ENCODE data around the gene PRADC1. TPM values are rescaled to one million over a fixed set of nuclear protein-coding genes. Genes with fewer than 3 reads are reported as not detected.

PRADC1 gene
- total and polyA plus RNA-seq, 2 experiments from 2014 or later = 40.7 to 47.8 TPM

DNA sequence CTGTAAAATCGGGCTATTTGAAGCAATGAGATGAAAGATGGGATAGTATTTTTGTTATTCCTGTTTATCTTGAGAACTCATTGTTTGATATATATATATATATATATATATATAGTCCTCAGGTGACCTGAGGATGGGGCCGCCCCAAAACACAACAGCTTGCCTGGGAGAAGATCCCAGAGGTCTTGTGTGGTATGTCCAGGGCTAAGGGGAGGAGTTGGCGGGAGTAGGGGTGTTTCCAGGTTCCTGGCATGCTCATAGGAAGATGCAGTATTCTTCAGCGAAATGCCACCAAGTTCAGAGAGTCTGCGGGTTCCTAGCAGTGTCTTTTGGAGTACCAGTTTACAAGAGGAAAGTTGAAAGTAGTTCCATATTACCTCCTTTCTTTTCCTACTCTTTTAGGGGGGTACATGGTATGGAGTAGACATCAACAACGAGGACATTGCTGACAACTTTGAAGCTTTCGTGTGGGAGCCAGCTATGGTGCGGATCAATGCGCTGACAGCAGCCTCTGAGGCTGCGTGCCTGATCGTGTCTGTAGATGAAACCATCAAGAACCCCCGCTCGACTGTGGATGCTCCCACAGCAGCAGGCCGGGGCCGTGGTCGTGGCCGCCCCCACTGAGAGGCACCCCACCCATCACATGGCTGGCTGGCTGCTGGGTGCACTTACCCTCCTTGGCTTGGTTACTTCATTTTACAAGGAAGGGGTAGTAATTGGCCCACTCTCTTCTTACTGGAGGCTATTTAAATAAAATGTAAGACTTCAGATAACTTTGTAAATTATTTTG, 19.4 kb upstream of the PRADC1 start:
- Histone ChIP-seq H3K9me2 (ENCODE audit: insufficient read depth) (no peaks in the 10 kb centered on the region), H3K36me3 (ENCODE audit: low read depth) (peaks cover 50% of the 10 kb centered on the region), H3K9ac (no peak overlapping the region), H3F3A (ENCODE audit: insufficient read depth) (no peaks in the 10 kb centered on the region; the same call in 1 of the 2 replicates), H3K9me3 (ENCODE audit: low read depth) (no peaks in the 10 kb centered on the region), H3K4me2 (ENCODE audit: unreplicated experiment) (no peak overlapping the region), H2AFZ (no peak overlapping the region), H3K79me2 (ENCODE audit: insufficient read depth) (peaks cover 2% of the 10 kb centered on the region; the same call in 1 of the 2 replicates), H3K4me3 (no peak overlapping the region), H3K4me1 (ENCODE audit: insufficient read depth) (no peaks in the 10 kb centered on the region), H3K27ac (no peak overlapping the region), H3K27me3 (replicated peaks; ENCODE audit: insufficient read depth) (no peaks in the 10 kb centered on the region), H4K20me1 (ENCODE audit: insufficient read depth) (no peaks in the 10 kb centered on the region)
- DNase-seq = no peak
- TF ChIP-seq EZH2 (IDR thresholded peaks at IDR 0.05; ENCODE audit: insufficient read depth, poor library complexity, severe bottlenecking) (no peak), EZH2phosphoT487 (IDR thresholded peaks at IDR 0.05; ENCODE audit: insufficient read depth, low read depth) (no peak)
- 77 to 78% methylated on average over 17 of the region's 17 CpGs for WGBS, 2 experiments (ENCODE audit: low coverage in 1 of 2, low lambda C conversion rate in 2 of 2, missing lambda C conversion rate in 2 of 2)
- in situ Hi-C loops (cut with MboI) = no loop called here

DNA sequence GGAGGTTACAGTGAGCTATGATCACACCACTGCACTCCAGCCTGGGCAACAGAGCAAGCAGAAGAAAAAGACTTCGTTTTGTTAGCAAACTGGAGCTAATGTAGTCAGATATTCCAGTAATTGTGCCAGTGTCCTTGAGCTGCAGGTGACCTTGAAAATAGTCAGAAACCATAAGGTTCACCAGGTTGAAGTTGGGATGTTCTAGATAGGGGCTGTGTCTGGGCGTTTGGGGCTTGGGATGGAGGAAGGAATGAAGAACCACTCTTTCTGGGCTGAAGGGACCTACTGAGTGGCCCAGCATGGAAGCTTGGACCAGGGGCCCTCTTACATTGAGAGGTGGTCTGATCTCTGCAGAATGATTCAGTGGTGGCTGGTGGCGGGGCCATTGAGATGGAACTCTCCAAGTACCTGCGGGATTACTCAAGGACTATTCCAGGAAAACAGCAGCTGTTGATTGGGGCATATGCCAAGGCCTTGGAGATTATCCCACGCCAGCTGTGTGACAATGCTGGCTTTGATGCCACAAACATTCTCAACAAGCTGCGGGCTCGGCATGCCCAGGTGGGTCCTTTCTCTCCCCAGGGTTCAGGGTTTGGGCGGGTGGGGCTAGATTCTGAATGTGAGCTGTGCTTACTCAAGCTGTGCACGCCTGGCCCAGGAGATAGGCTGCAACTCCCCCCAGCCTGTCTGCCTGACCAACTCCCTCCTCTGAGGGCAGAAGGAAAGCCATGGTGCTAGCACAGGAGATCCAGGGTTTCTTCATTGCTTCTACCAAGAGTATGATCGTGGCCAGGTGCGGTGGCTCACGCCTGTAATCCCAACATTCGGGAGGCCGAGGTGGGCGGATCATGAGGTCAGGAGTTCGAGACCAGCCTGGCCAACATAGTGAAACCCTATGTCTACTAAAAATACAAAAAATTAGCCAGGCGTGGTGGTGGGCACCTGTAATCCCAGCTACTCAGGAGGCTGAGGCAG, 18.1 kb upstream of the PRADC1 start:
- Histone ChIP-seq H3K27me3 (replicated peaks; ENCODE audit: insufficient read depth) (no peaks in the 10 kb centered on the region), H4K20me1 (ENCODE audit: insufficient read depth) (peaks cover 7% of the 10 kb centered on the region; the same call in 1 of the 2 replicates), H3K79me2 (ENCODE audit: insufficient read depth) (peaks cover 12% of the 10 kb centered on the region), H3K9ac (no peak overlapping the region), H3K9me2 (ENCODE audit: insufficient read depth) (no peaks in the 10 kb centered on the region), H3K9me3 (ENCODE audit: low read depth) (no peaks in the 10 kb centered on the region), H3K27ac (no peak overlapping the region), H3K4me3 (no peak overlapping the region), H3K4me1 (ENCODE audit: insufficient read depth) (no peaks in the 10 kb centered on the region), H3K36me3 (ENCODE audit: low read depth) (peaks cover 62% of the 10 kb centered on the region), H3F3A (ENCODE audit: insufficient read depth) (no peaks in the 10 kb centered on the region; the same call in 1 of the 2 replicates), H2AFZ (no peak overlapping the region), H3K4me2 (ENCODE audit: unreplicated experiment) (no peak overlapping the region)
- WGBS, 2 experiments (ENCODE audit: low coverage in 1 of 2, low lambda C conversion rate in 2 of 2, missing lambda C conversion rate in 2 of 2) = 90% methylated on average over 16 to 17 of the region's 17 CpGs
- TF ChIP-seq EZH2phosphoT487 (IDR thresholded peaks at IDR 0.05; ENCODE audit: insufficient read depth, low read depth) (no peak), EZH2 (IDR thresholded peaks at IDR 0.05; ENCODE audit: insufficient read depth, poor library complexity, severe bottlenecking) (no peak)
- in situ Hi-C loops (cut with MboI) = no loop called here
- no peak for DNase-seq

DNA sequence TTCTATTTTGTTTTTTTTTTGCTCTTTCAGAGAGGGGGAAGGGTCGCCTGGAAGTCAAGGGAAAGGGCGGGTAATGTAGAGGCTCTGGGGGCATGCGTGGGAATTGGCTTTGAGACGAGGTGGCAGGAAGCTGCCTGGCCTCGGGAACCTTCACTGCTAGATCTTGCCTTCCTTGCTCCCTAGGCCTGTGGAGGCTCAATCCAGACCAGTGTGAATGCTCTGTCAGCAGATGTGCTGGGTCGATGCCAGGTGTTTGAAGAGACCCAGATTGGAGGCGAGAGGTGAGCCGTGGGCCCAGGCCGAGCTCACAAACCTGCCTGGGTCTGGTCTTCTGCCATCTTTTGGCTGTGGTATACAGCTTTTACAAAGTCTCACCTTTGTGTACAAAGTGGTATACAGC, 16.6 kb upstream of the PRADC1 start:
- Histone ChIP-seq H3K4me3 (no peak overlapping the region), H3K27me3 (replicated peaks; ENCODE audit: insufficient read depth) (no peaks in the 10 kb centered on the region), H3F3A (ENCODE audit: insufficient read depth) (peaks cover 1% of the 10 kb centered on the region), H3K4me2 (ENCODE audit: unreplicated experiment) (no peak overlapping the region), H3K9me3 (ENCODE audit: low read depth) (no peaks in the 10 kb centered on the region), H3K36me3 (ENCODE audit: low read depth) (peaks cover 77% of the 10 kb centered on the region), H4K20me1 (ENCODE audit: insufficient read depth) (peaks cover 7% of the 10 kb centered on the region; the same call in 1 of the 2 replicates), H2AFZ (no peak overlapping the region), H3K27ac (no peak overlapping the region), H3K9me2 (ENCODE audit: insufficient read depth) (no peaks in the 10 kb centered on the region), H3K79me2 (ENCODE audit: insufficient read depth) (peaks cover 25% of the 10 kb centered on the region), H3K9ac (no peak overlapping the region), H3K4me1 (ENCODE audit: insufficient read depth) (no peaks in the 10 kb centered on the region)
- DNase-seq = no peak
- 62 to 63% methylated on average over 9 of the region's 9 CpGs for WGBS, 2 experiments (ENCODE audit: low coverage in 1 of 2, low lambda C conversion rate in 2 of 2, missing lambda C conversion rate in 2 of 2)
- TF ChIP-seq EZH2phosphoT487 (IDR thresholded peaks at IDR 0.05; ENCODE audit: insufficient read depth, low read depth) = no peak
- no peak for TF ChIP-seq EZH2 (IDR thresholded peaks at IDR 0.05; ENCODE audit: insufficient read depth, poor library complexity, severe bottlenecking)
- in situ Hi-C loops (cut with MboI) = no loop called here

DNA sequence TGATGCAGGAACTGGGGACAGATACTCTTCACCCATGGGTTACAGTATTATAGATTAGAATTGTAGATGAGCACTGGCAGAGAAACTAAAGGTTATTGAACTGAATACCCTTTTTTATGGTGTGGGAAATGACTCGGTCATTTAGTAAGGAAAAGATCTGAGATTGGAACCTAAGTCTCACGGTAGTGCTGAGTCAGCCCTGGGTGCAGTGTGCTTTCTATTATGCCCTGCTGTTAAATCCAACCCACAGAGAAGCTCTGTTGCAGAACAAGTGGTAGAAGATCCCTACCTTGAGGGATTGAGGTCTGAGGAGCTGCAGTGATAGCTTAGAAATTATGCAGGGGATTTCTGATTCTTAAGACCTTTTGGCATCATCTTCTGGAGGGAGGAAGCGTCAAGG, 13.8 kb upstream of the PRADC1 start:
- Histone ChIP-seq H3K79me2 (ENCODE audit: insufficient read depth) (peaks cover 51% of the 10 kb centered on the region), H3K9me2 (ENCODE audit: insufficient read depth) (no peaks in the 10 kb centered on the region), H3K36me3 (ENCODE audit: low read depth) (peaks cover 75% of the 10 kb centered on the region), H3K4me1 (ENCODE audit: insufficient read depth) (peaks cover 11% of the 10 kb centered on the region), H3K4me3 (no peak overlapping the region), H2AFZ (no peak overlapping the region), H3K27me3 (replicated peaks; ENCODE audit: insufficient read depth) (no peaks in the 10 kb centered on the region), H3K9ac (no peak overlapping the region), H4K20me1 (ENCODE audit: insufficient read depth) (peaks cover 7% of the 10 kb centered on the region), H3K4me2 (ENCODE audit: unreplicated experiment) (no peak overlapping the region), H3K9me3 (ENCODE audit: low read depth) (no peaks in the 10 kb centered on the region), H3K27ac (no peak overlapping the region), H3F3A (ENCODE audit: insufficient read depth) (peaks cover 13% of the 10 kb centered on the region; the same call in 1 of the 2 replicates)
- peak; percentile 22 for DNase-seq
- in situ Hi-C loops (cut with MboI) = no loop called here
- WGBS, 2 experiments (ENCODE audit: low coverage in 1 of 2, low lambda C conversion rate in 2 of 2, missing lambda C conversion rate in 2 of 2) = 65 to 67% methylated on average over 3 of the region's 3 CpGs
- TF ChIP-seq EZH2phosphoT487 (IDR thresholded peaks at IDR 0.05; ENCODE audit: insufficient read depth, low read depth) = no peak
- no peak for TF ChIP-seq EZH2 (IDR thresholded peaks at IDR 0.05; ENCODE audit: insufficient read depth, poor library complexity, severe bottlenecking)

All from GM23248 (cell line).